WTC11 (cell line): ENCODE results near the gene WDR18. TPM values are rescaled to one million over a fixed set of nuclear protein-coding genes. Genes with fewer than 3 reads are reported as not detected.
A peak's percentile ranks its signal among the peaks of the same experiment; 100 is the strongest.

ENCODE experiments used
- ATAC-seq: fragments of 200-7000 bp; cut with Tn5 transposase; 2 replicates; pipeline ENCODE4 v1.10.0; 2021; ENCODE audit warnings: mild to moderate bottlenecking, moderate library complexity
- CTCF ChIA-PET: fragments of 300-600 bp; sonication (Branson Sonifier 250); formaldehyde crosslinking; loops from one replicate; lab custom pipeline; 2021; ENCODE audit warnings: antibody characterized with exemption; lab: Charles Lee
- POLR2A ChIA-PET: fragments of 350-600 bp; sonication (Branson Sonifier 250); formaldehyde crosslinking; loops from one replicate; lab custom pipeline; 2021; ENCODE audit warnings: antibody characterized with exemption; lab: Charles Lee
- DNase-seq: peaks from one replicate; pipeline ENCODE4 v3.0.0; 2021; ENCODE audit warnings: low spot score
- H3K27ac Mint-ChIP-seq: 2 replicates; pipeline ENCODE4 v1.8.0; 2021; ENCODE audit warnings: mixed read lengths
- H3K27me3 Mint-ChIP-seq: 2 replicates; pipeline ENCODE4 v1.8.0; 2021; ENCODE audit warnings: low read depth, mild to moderate bottlenecking, moderate library complexity, mixed read lengths
- H3K36me3 Mint-ChIP-seq: 2 replicates; pipeline ENCODE4 v1.8.0; 2021; ENCODE audit warnings: mixed read lengths
- H3K4me1 Mint-ChIP-seq: 2 replicates; pipeline ENCODE4 v1.8.0; 2022; ENCODE audit warnings: mixed read lengths
- H3K4me3 Mint-ChIP-seq: 2 replicates; pipeline ENCODE4 v1.8.0; 2021; ENCODE audit warnings: mild to moderate bottlenecking, moderate library complexity, mixed read lengths
- H3K9me3 Mint-ChIP-seq: 2 replicates; pipeline ENCODE4 v1.8.0; 2021; ENCODE audit warnings: mixed read lengths
- ATF2 ChIP-seq: sonication (generic); formaldehyde crosslinking; IDR thresholded peaks from 2 replicates; pipeline ENCODE4 v1.8.1; 2022; ENCODE audit warnings: low read depth, missing genetic modification reagents, borderline replicate concordance
- FOXK1 ChIP-seq: sonication (generic); formaldehyde crosslinking; IDR thresholded peaks from 2 replicates; pipeline ENCODE4 v1.8.0; 2022; ENCODE audit warnings: mild to moderate bottlenecking, moderate library complexity, missing genetic modification reagents
- GTF2I ChIP-seq: fragments of 250-450 bp; sonication (Bioruptor Pico); conservative IDR thresholded peaks from 2 replicates; pipeline ENCODE4 v1.4.0; 2021; ENCODE audit warnings: mild to moderate bottlenecking
- NR1H2 ChIP-seq: sonication (generic); formaldehyde crosslinking; IDR thresholded peaks from 2 replicates; pipeline ENCODE4 v1.9.0; 2021; ENCODE audit warnings: mild to moderate bottlenecking, moderate library complexity, missing genetic modification reagents
- PRDM15 ChIP-seq: sonication (generic); formaldehyde crosslinking; IDR thresholded peaks from 2 replicates; pipeline ENCODE4 v1.8.0; 2022; ENCODE audit warnings: missing genetic modification reagents
- ZNF121 ChIP-seq: sonication (generic); formaldehyde crosslinking; IDR thresholded peaks from 2 replicates; pipeline ENCODE4 v1.8.0; 2023; ENCODE audit warnings: missing genetic modification reagents
- ZNF219 ChIP-seq: sonication (generic); formaldehyde crosslinking; IDR thresholded peaks from 2 replicates; pipeline ENCODE4 v1.8.0; 2023; ENCODE audit warnings: missing genetic modification reagents, mild to moderate bottlenecking, borderline replicate concordance
- ZNF423 ChIP-seq: fragments of 250-450 bp; sonication (Bioruptor Pico); IDR thresholded peaks from 2 replicates; pipeline ENCODE4 v2.1.2; 2022; ENCODE audit warnings: mild to moderate bottlenecking, moderate library complexity
- ZSCAN18 ChIP-seq: fragments of 250-450 bp; sonication (Bioruptor Pico); IDR thresholded peaks from 2 replicates; pipeline ENCODE4 v2.1.2; 2022; ENCODE audit warnings: mild to moderate bottlenecking, moderate library complexity
- total RNA-seq: library from RNA; stranded (reverse); gene quantifications from 3 replicates; pipeline ENCODE4 v1.2.3, GENCODE V29; 2021
- TF ChIP-seq, protein P1 (sequence below): sonication (generic); formaldehyde crosslinking; IDR thresholded peaks from 2 replicates; pipeline ENCODE4 v1.8.1; 2023; ENCODE audit warnings: mild to moderate bottlenecking, missing genetic modification reagents

WDR18 gene
- total RNA-seq, 1 experiment from 2014 or later, result 140 TPM

GRCh38 chr19:954672-955494 lies 29.3 kb upstream of the WDR18 start:
- H3K27me3 Mint-ChIP-seq, result no peaks in the 10 kb centered on the region
- ATAC-seq, result no peak
- DNase-seq, result no peak
- TF ChIP-seq GTF2I (CRISPR knock-in tag) (peak; percentile 90), ATF2 (CRISPR knock-in tag) (no peak), ZNF121 (CRISPR knock-in tag) (no peak)
- peak overlapping the region; percentile 60; the same call in 1 of the 2 replicates for H3K27ac Mint-ChIP-seq
- ChIA-PET CTCF (interaction anchor here (1.6 kb wide), 1 partner anchor 16 kb away, joined by 4 read pairs; no protein-coding TSS in a partner anchor), POLR2A (no interaction called here)
- H3K4me1 Mint-ChIP-seq, result peaks cover 31% of the 10 kb centered on the region
- H3K9me3 Mint-ChIP-seq, result no peaks in the 10 kb centered on the region
- peaks cover 2% of the 10 kb centered on the region; the same call in 1 of the 2 replicates for H3K36me3 Mint-ChIP-seq
- no peak overlapping the region for H3K4me3 Mint-ChIP-seq

- Mint-ChIP-seq H3K36me3 (peaks cover 2% of the 10 kb centered on the region; the same call in 1 of the 2 replicates), H3K9me3 (no peaks in the 10 kb centered on the region), H3K4me1 (peaks cover 35% of the 10 kb centered on the region), H3K4me3 (no peak overlapping the region), H3K27ac (peak overlapping the region; percentile 27), H3K27me3 (no peaks in the 10 kb centered on the region)
- no peak for ATAC-seq
- ChIA-PET POLR2A (no interaction called here), CTCF (interaction anchor here (0.6 to 2.0 kb wide), 8 partner anchors 9 to 313 kb away, joined by 3 to 11 read pairs (median 3); no protein-coding TSS in a partner anchor)
- DNase-seq, result peak; percentile 25
- TF ChIP-seq, protein P1, sequence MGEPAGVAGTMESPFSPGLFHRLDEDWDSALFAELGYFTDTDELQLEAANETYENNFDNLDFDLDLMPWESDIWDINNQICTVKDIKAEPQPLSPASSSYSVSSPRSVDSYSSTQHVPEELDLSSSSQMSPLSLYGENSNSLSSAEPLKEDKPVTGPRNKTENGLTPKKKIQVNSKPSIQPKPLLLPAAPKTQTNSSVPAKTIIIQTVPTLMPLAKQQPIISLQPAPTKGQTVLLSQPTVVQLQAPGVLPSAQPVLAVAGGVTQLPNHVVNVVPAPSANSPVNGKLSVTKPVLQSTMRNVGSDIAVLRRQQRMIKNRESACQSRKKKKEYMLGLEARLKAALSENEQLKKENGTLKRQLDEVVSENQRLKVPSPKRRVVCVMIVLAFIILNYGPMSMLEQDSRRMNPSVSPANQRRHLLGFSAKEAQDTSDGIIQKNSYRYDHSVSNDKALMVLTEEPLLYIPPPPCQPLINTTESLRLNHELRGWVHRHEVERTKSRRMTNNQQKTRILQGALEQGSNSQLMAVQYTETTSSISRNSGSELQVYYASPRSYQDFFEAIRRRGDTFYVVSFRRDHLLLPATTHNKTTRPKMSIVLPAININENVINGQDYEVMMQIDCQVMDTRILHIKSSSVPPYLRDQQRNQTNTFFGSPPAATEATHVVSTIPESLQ (CRISPR knock-in tag), result no peak
- TF ChIP-seq ZNF423 (CRISPR knock-in tag) (no peak), ZSCAN18 (CRISPR knock-in tag) (no peak), ZNF219 (CRISPR knock-in tag) (no peak), NR1H2 (CRISPR knock-in tag) (no peak), PRDM15 (CRISPR knock-in tag) (peak; percentile 42; the same call in 1 of the 2 replicates), FOXK1 (CRISPR knock-in tag) (no peak)
These were observed 28.1 kb upstream of the WDR18 start for GRCh38 chr19:955803-956765.
